ENCODE data around the gene MACROD2. TPM values are rescaled to one million over a fixed set of nuclear protein-coding genes. Genes with fewer than 3 reads are reported as not detected.

MACROD2 gene
- total RNA-seq, 4 donors from 2014 or later: 8.7 to 17.8 (median 10.8) TPM

GRCh38 chr20:15564981-15565380 is 1569.7 kb downstream of the MACROD2 start:
- Histone ChIP-seq H3K9me3 (no peaks in the 10 kb centered on the region), H3K27me3 (no peaks in the 10 kb centered on the region), H3K4me1 (no peaks in the 10 kb centered on the region), H3K36me3 (no peaks in the 10 kb centered on the region), H3K4me3 (replicated peaks in 1 of 3) (no peak overlapping the region), H3K27ac (no peak overlapping the region)
- intact Hi-C loops (cut with DNase I): no loop called here
- 92 to 98% methylated on average over 3 of the region's 3 CpGs for WGBS, 2 donors
- TF ChIP-seq CTCF (IDR thresholded peaks at IDR 0.05): no peak
- no peak for TF ChIP-seq POLR2A (IDR thresholded peaks at IDR 0.05)
- DNase-seq: no peak

GRCh38 chr20:15565786-15566185 is 1570.5 kb downstream of the MACROD2 start:
- intact Hi-C loops (cut with DNase I): no loop called here
- Histone ChIP-seq H3K27me3 (no peaks in the 10 kb centered on the region), H3K9me3 (no peaks in the 10 kb centered on the region), H3K4me3 (replicated peaks in 1 of 3) (no peak overlapping the region), H3K4me1 (no peaks in the 10 kb centered on the region), H3K36me3 (no peaks in the 10 kb centered on the region), H3K27ac (no peak overlapping the region)
- TF ChIP-seq POLR2A (IDR thresholded peaks at IDR 0.05) (no peak), CTCF (IDR thresholded peaks at IDR 0.05) (no peak)
- DNase-seq: no peak
- 65 to 88% methylated on average over 2 of the region's 2 CpGs for WGBS, 2 donors

- H3K36me3 ChIP-seq: no peaks in the 10 kb centered on the region
- intact Hi-C loops (cut with DNase I): no loop called here
- DNase-seq: no peak
- H3K27me3 ChIP-seq: no peaks in the 10 kb centered on the region
- 92% methylated on average over 4 of the region's 4 CpGs for WGBS, 2 donors
- H3K4me1 ChIP-seq: no peaks in the 10 kb centered on the region
- H3K4me3 ChIP-seq (replicated peaks in 1 of 3): no peak overlapping the region
- TF ChIP-seq CTCF (IDR thresholded peaks at IDR 0.05) (no peak), POLR2A (IDR thresholded peaks at IDR 0.05) (no peak)
- H3K27ac ChIP-seq: no peak overlapping the region
- H3K9me3 ChIP-seq: no peaks in the 10 kb centered on the region
Measured at GRCh38 chr20:15567219-15567618, 1571.9 kb downstream of the MACROD2 start.

GRCh38 chr20:15570156-15570555 is 1574.8 kb downstream of the MACROD2 start:
- no peaks in the 10 kb centered on the region for H3K4me1 ChIP-seq
- no peak overlapping the region for H3K27ac ChIP-seq
- no peak for DNase-seq
- TF ChIP-seq POLR2A (IDR thresholded peaks at IDR 0.05) (no peak), CTCF (IDR thresholded peaks at IDR 0.05) (no peak)
- no peaks in the 10 kb centered on the region for H3K27me3 ChIP-seq
- H3K9me3 ChIP-seq: no peaks in the 10 kb centered on the region
- no peak overlapping the region for H3K4me3 ChIP-seq (replicated peaks in 1 of 3)
- intact Hi-C loops (cut with DNase I): no loop called here
- WGBS, 2 donors: 95% methylated on average over 4 of the region's 4 CpGs
- H3K36me3 ChIP-seq: no peaks in the 10 kb centered on the region

GRCh38 chr20:15571056-15571455 is 1575.7 kb downstream of the MACROD2 start:
- Histone ChIP-seq H3K27ac (no peak overlapping the region), H3K4me3 (replicated peaks in 1 of 3) (no peak overlapping the region), H3K9me3 (no peaks in the 10 kb centered on the region), H3K27me3 (no peaks in the 10 kb centered on the region), H3K4me1 (no peaks in the 10 kb centered on the region), H3K36me3 (no peaks in the 10 kb centered on the region)
- no peak for DNase-seq
- intact Hi-C loops (cut with DNase I): no loop called here
- TF ChIP-seq POLR2A (IDR thresholded peaks at IDR 0.05) (no peak), CTCF (IDR thresholded peaks at IDR 0.05) (no peak)
